ENCODE results near the gene RPSA.

DNA sequence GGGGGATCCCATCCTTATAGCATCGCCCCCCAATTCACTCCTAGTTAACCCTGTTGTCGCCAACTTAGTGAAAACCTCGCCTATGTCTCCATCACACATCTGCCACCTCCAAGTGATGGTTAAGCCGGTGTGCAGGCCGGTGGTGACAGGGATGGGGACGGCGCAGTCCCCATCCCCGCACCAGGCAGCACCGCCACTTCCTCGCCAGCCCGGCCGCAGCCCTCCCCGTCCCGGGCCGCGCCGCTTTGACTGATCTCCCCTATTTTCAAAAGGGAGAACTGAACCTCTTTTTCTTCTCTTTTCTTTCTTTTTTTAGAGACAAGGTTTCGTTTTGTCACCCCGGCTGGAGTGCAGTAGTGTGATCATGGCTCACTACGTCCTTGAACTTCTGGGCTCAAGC is 49.6 kb downstream of the RPSA start:
- TF ChIP-seq, protein P1, sequence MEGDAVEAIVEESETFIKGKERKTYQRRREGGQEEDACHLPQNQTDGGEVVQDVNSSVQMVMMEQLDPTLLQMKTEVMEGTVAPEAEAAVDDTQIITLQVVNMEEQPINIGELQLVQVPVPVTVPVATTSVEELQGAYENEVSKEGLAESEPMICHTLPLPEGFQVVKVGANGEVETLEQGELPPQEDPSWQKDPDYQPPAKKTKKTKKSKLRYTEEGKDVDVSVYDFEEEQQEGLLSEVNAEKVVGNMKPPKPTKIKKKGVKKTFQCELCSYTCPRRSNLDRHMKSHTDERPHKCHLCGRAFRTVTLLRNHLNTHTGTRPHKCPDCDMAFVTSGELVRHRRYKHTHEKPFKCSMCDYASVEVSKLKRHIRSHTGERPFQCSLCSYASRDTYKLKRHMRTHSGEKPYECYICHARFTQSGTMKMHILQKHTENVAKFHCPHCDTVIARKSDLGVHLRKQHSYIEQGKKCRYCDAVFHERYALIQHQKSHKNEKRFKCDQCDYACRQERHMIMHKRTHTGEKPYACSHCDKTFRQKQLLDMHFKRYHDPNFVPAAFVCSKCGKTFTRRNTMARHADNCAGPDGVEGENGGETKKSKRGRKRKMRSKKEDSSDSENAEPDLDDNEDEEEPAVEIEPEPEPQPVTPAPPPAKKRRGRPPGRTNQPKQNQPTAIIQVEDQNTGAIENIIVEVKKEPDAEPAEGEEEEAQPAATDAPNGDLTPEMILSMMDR (IDR thresholded peaks at IDR 0.05 in 2 of 3, conservative IDR thresholded peaks at IDR 0.05 in 1 of 3; ENCODE audit: borderline replicate concordance in 1 of 3, insufficient read depth in 1 of 3, low read depth in 2 of 3, low read length in 2 of 3): no peak
- TF ChIP-seq POLR2A (IDR thresholded peaks at IDR 0.05; ENCODE audit: borderline replicate concordance, extremely low read depth, insufficient read depth, insufficient read length): no peak
- TF ChIP-seq JUND (IDR thresholded peaks at IDR 0.05): no peak
- no peak for TF ChIP-seq POLR2AphosphoS5 (IDR thresholded peaks at IDR 0.05; ENCODE audit: low read depth, low read length)
- no peak for TF ChIP-seq ZBTB33 (IDR thresholded peaks at IDR 0.05; ENCODE audit: extremely low read depth, insufficient replicate concordance, low read length)
- TF ChIP-seq MAX (IDR thresholded peaks at IDR 0.05): no peak
- no peak for TF ChIP-seq ATF3 (IDR thresholded peaks at IDR 0.05)
- no peak for TF ChIP-seq EGR1 (IDR thresholded peaks at IDR 0.05; ENCODE audit: low read depth)
- TF ChIP-seq CEBPB (IDR thresholded peaks at IDR 0.05; ENCODE audit: low read depth): no peak
- TF ChIP-seq RAD21 (IDR thresholded peaks at IDR 0.05; ENCODE audit: low read depth): no peak
- TF ChIP-seq EZH2 (IDR thresholded peaks at IDR 0.05): no peak
- no peak for TF ChIP-seq EZH2phosphoT487 (IDR thresholded peaks at IDR 0.05; ENCODE audit: borderline replicate concordance)
- TF ChIP-seq ELF1 (IDR thresholded peaks at IDR 0.05; ENCODE audit: borderline replicate concordance, low read depth): no peak
- TF ChIP-seq ZFX (IDR thresholded peaks at IDR 0.05): no peak
